ENCODE measurements around the gene SMNDC1. TPM values are rescaled to one million over a fixed set of nuclear protein-coding genes. Genes with fewer than 3 reads are reported as not detected.
"Not testable (repeated sequence)": the region's sequence is repeated elsewhere in the genome, so short reads cannot be mapped to it uniquely, and the experiment has no call there.

SMNDC1 gene
- total and polyA plus RNA-seq, 9 donors, result 11.7 to 36.1 (median 28.2) TPM

GRCh38 chr10:110274647-110275046 lies 30.1 kb downstream of the SMNDC1 start:
- DNase-seq, result no peak
- H3K27ac ChIP-seq, result no peak overlapping the region
- WGBS, 3 donors, result 84 to 85% (median 85%) methylated on average over 6 of the region's 6 CpGs
- no peaks in the 10 kb centered on the region for H3K27me3 ChIP-seq
- H3K36me3 ChIP-seq, result no peaks in the 10 kb centered on the region
- H3K4me1 ChIP-seq (ENCODE audit: insufficient read depth), result peaks cover 6% of the 10 kb centered on the region
- intact Hi-C loops (cut with DNase I), result loop anchor here (5.0 to 10.0 kb wide), 5 partner anchors 47 to 137 kb away; partner anchors contain the start of gene MXI1 (in 2 of the 4)
- no peaks in the 10 kb centered on the region for H3K9me3 ChIP-seq
- H3K4me3 ChIP-seq, result no peak overlapping the region
- TF ChIP-seq POLR2A (IDR thresholded peaks at IDR 0.05) (no peak), CTCF (IDR thresholded peaks at IDR 0.05) (no peak), EP300 (IDR thresholded peaks at IDR 0.05) (no peak)

GRCh38 chr10:110274072-110274627 lies 30.6 kb downstream of the SMNDC1 start:
- intact Hi-C loops (cut with DNase I), result loop anchor here in 2 of 4 donors (5.0 to 10.0 kb wide), 2 partner anchors 47 to 49 kb away; no protein-coding TSS in a partner anchor
- H3K36me3 ChIP-seq, result no peaks in the 10 kb centered on the region
- H3K27me3 ChIP-seq, result no peaks in the 10 kb centered on the region
- TF ChIP-seq CTCF (IDR thresholded peaks at IDR 0.05) (no peak), EP300 (IDR thresholded peaks at IDR 0.05) (no peak), POLR2A (IDR thresholded peaks at IDR 0.05) (no peak)
- no peaks in the 10 kb centered on the region for H3K9me3 ChIP-seq
- no peak overlapping the region for H3K4me3 ChIP-seq
- peaks cover 6% of the 10 kb centered on the region for H3K4me1 ChIP-seq (ENCODE audit: insufficient read depth)
- DNase-seq, result no peak
- H3K27ac ChIP-seq, result no peak overlapping the region

- no peaks in the 10 kb centered on the region for H3K36me3 ChIP-seq
- WGBS, 3 donors, result 43 to 57% (median 57%) methylated on average over 4 of the region's 4 CpGs
- peak; percentile 44 to 86 (median 68) for DNase-seq
- no peaks in the 10 kb centered on the region for H3K27me3 ChIP-seq
- H3K4me3 ChIP-seq, result no peak overlapping the region
- no peak overlapping the region for H3K27ac ChIP-seq
- H3K9me3 ChIP-seq, result no peaks in the 10 kb centered on the region
- intact Hi-C loops (cut with DNase I), result loop anchor here in 2 of 4 donors (5.0 to 10.0 kb wide), 2 partner anchors 46 to 49 kb away; no protein-coding TSS in a partner anchor
- TF ChIP-seq EP300 (IDR thresholded peaks at IDR 0.05) (no peak), POLR2A (IDR thresholded peaks at IDR 0.05) (no peak), CTCF (IDR thresholded peaks at IDR 0.05) (no peak)
- peaks cover 7% of the 10 kb centered on the region for H3K4me1 ChIP-seq (ENCODE audit: insufficient read depth)
These were observed 31.2 kb downstream of the SMNDC1 start for GRCh38 chr10:110273474-110273873.

- not testable (repeated sequence) for H3K4me1 ChIP-seq (ENCODE audit: insufficient read depth); H3K4me3 ChIP-seq; DNase-seq; H3K27me3 ChIP-seq; H3K27ac ChIP-seq; H3K36me3 ChIP-seq; H3K9me3 ChIP-seq
- 84 to 87% (median 86%) methylated on average over 15 of the region's 15 CpGs for WGBS, 3 donors
- intact Hi-C loops (cut with DNase I), result loop anchor here in 2 of 4 donors (5.0 to 10.0 kb wide), 2 partner anchors 46 to 48 kb away; no protein-coding TSS in a partner anchor
These were observed 31.7 kb downstream of the SMNDC1 start for GRCh38 chr10:110272995-110273394.
